Dermis blood vessel endothelial cell (primary cell): ENCODE data around the gene SEMA3E. TPM values are rescaled to one million over a fixed set of nuclear protein-coding genes. Genes with fewer than 3 reads are reported as not detected.
"Not testable (repeated sequence)": the region's sequence is repeated elsewhere in the genome, so short reads cannot be mapped to it uniquely, and the experiment has no call there.

Source experiments
- DNase-seq: peaks from one replicate; pipeline ENCODE4 v3.0.0; 2010
- total RNA-seq: library from RNA; depleted of rRNA; stranded (reverse); fragments of >200 nt; gene quantifications from 2 replicates; pipeline ENCODE4 v1.2.3, GENCODE V29; 2014

SEMA3E gene
- total RNA-seq, 1 donor from 2014 or later: 0.34 TPM

- not testable (repeated sequence) for DNase-seq
Measured at GRCh38 chr7:83552556-83552955, 96.4 kb downstream of the SEMA3E start.

- DNase-seq: no peak
Measured at GRCh38 chr7:83550100-83550499, 98.8 kb downstream of the SEMA3E start.

GRCh38 chr7:83548250-83548649 lies 100.7 kb downstream of the SEMA3E start:
- DNase-seq: no peak

GRCh38 chr7:83547526-83547925 lies 101.4 kb downstream of the SEMA3E start:
- DNase-seq: peak; percentile 22

- no peak for DNase-seq
Measured at GRCh38 chr7:83546586-83546985, 102.4 kb downstream of the SEMA3E start.

GRCh38 chr7:83541187-83541960 lies 107.6 kb downstream of the SEMA3E start:
- DNase-seq: no peak

GRCh38 chr7:83534488-83534887 lies 114.5 kb downstream of the SEMA3E start:
- no peak for DNase-seq

GRCh38 chr7:83532219-83532618 lies 116.7 kb downstream of the SEMA3E start:
- DNase-seq: no peak

- no peak for DNase-seq
Measured at GRCh38 chr7:83531766-83532165, 117.2 kb downstream of the SEMA3E start.

- DNase-seq: no peak
Measured at GRCh38 chr7:83528925-83529423, 120.0 kb downstream of the SEMA3E start.

- no peak for DNase-seq
Measured at GRCh38 chr7:83524277-83525075, 124.5 kb downstream of the SEMA3E start.

GRCh38 chr7:83520726-83521125 lies 128.2 kb downstream of the SEMA3E start:
- DNase-seq: no peak

- no peak for DNase-seq
Measured at GRCh38 chr7:83519240-83519639, 129.7 kb downstream of the SEMA3E start.

GRCh38 chr7:83517035-83517700 lies 131.8 kb downstream of the SEMA3E start:
- DNase-seq: no peak

- no peak for DNase-seq
Measured at GRCh38 chr7:83514977-83515376, 134.0 kb downstream of the SEMA3E start.

- DNase-seq: no peak
Measured at GRCh38 chr7:83509255-83510021, 139.5 kb downstream of the SEMA3E start.

GRCh38 chr7:83504330-83504729 lies 144.6 kb downstream of the SEMA3E start:
- DNase-seq: no peak

GRCh38 chr7:83502636-83503035 lies 146.3 kb downstream of the SEMA3E start:
- no peak for DNase-seq

- no peak for DNase-seq
Measured at GRCh38 chr7:83494683-83495082, 154.3 kb downstream of the SEMA3E start.

GRCh38 chr7:83492802-83493201 lies 156.1 kb downstream of the SEMA3E start:
- DNase-seq: no peak

- no peak for DNase-seq
Measured at GRCh38 chr7:83487801-83488200, 161.1 kb downstream of the SEMA3E start.

- DNase-seq: peak; percentile 28
Measured at GRCh38 chr7:83486957-83487356, 162.0 kb downstream of the SEMA3E start.
